SH-SY5Y (cell line): Measurements from ENCODE around the gene RORB.

ENCODE experiments used
- GATA2 ChIP-seq: IDR thresholded peaks from 2 replicates; pipeline ENCODE4 v1.6.1; 2011; ENCODE audit warnings: mild to moderate bottlenecking, low read depth, low read length
- GATA3 ChIP-seq: IDR thresholded peaks from 2 replicates; pipeline ENCODE4 v1.6.1; 2011; ENCODE audit warnings: low read depth, mild to moderate bottlenecking, low read length, moderate library complexity

Gene RORB

DNA sequence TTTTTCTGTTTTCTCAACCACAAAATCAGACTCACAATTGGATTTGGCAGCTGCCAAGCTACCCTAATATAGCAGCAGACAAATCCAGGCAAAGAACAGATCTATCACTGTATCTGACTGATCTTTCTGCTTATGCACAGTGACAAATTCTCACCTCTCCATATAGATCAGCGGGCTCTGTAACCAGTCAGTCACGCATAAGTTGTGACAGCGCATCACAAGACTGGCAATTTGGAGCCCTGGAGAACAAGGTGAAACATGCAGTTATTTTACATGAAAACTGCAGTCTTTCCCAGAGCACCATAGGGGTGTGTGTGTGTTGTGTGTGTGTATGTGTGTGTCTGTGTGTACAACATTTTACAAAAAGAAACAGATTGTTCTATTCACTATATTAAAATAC is 37.7 kb downstream of the RORB start:
- TF ChIP-seq GATA2 = peak; percentile 39
- TF ChIP-seq GATA3 = no peak

DNA sequence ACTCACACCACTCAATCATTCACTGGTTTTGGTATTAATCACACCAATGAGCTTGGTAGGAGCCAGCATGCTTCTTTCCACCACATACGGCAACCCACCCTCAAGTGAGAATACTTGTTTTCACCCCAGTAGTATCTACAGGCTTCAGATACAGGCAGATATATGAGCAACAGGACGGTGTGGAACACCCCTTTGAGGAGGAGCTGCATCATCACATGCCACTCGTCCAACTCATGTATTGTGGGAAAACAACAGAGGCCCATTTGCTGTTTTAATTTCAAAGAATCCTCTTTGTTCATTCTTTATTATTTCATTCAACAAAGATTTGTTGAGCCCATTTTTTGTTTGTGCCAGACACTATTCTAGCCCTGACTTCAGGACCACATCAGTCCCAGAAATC is 46.0 kb downstream of the RORB start:
- TF ChIP-seq GATA3 (no peak), GATA2 (no peak)

DNA sequence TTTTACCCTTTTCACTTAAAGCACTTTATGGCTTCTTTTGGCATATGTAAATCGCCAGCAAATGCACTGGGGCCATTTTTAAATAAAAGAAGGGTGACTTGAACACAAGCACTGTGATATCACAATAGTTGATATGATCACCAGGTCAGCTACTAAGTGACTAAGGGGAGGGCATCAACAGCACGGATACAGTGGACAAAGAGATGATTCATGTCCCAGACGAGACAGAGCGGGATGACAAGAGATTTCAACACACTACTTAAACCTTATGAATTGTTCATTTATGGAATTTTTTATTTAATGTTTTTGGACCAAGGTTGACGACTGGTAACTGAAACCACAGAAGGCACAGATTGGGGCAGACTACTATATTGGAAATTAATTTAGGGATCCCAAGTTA is 54.1 kb downstream of the RORB start:
- TF ChIP-seq GATA2 (no peak), GATA3 (no peak)

DNA sequence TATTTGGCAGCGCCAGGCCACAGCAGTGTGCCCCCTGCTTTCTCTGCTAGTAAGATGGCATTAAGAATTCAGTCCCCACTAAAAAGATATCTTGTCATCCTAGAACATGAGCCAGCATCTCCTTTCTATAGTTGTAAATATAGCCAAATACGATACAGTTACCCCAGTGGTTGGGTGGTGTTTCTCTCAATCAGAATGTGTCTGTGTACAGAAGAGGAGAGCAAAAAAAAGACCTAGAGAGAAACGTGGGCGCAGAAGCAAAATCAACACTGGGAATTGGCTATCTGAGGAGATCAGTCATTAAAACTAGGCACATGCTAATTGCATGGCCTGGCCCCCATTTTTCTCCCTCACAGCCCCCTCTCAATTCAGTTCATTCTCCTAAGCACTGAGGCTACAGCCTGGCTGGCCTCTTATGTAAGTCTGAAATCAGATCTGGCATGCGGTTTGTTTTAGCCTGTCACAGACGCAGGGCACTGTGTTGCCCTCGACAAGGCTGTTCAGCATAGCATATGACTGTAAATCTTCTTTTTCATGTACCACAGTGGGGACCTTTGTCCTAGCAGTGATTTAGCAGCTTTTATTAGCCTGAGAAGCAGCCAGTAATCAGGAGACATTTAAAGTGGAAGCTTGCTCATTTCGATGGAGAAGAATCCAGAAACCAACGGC is 57.8 kb downstream of the RORB start:
- no peak for TF ChIP-seq GATA3
- no peak; the same call in 1 of the 2 replicates for TF ChIP-seq GATA2

DNA sequence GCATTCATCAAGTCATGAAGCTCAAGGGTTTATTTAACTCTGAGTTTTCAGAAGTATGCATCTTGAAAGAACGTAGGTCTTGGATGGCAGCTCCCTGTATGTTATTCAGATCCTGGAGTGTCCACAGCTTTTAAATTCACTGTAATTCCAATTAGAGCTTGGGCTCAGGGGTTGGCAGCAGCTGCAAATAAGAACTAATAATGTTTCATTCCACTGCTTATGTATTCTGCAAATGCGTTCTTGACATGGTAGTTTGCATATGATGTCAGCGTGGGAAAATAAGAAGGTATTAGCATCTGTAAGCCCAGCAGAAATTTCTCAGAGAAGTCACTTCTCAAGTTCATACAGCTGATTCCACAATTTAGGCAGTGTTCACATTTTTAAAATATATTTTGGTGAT is 58.4 kb downstream of the RORB start:
- TF ChIP-seq GATA3 (no peak), GATA2 (no peak)

DNA sequence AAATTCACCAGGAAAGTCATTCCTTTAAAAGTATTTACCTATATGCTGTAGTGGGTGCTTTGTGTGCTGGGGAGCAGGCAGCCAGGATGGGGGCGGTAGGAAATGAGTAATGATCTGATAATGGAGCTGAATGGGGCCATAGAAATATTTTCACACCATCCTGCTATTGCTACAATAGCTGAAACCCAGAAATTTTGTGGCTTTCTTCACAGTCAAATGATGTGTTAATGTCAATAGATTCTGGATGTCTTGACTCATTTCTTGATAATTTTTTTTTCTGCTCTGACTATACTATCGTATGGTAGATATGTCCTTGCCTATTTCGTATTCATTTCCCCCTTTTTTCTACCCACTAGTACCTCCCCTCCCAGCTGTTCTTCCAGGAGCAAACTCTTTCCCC is 59.5 kb downstream of the RORB start:
- TF ChIP-seq GATA2 (no peak), GATA3 (no peak)

DNA sequence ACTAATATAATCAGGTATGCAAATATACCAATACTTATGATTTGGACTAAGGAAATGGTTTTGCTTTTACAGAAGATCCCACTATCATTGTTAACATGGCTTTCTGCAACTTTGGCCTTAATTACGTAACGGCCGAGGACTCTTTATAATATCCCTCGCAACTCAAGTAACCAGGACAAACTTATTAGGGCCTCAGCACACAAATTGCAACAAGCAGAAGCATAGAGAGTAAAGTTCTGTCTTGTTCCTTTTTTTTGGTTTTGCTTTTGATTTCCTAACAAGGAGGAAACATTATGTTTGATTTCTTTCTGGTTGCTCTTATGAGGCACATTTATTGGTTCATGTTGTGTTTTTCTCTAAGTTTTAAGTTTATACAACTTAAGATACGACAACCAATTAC is 60.4 kb downstream of the RORB start:
- no peak for TF ChIP-seq GATA2
- TF ChIP-seq GATA3 = no peak

DNA sequence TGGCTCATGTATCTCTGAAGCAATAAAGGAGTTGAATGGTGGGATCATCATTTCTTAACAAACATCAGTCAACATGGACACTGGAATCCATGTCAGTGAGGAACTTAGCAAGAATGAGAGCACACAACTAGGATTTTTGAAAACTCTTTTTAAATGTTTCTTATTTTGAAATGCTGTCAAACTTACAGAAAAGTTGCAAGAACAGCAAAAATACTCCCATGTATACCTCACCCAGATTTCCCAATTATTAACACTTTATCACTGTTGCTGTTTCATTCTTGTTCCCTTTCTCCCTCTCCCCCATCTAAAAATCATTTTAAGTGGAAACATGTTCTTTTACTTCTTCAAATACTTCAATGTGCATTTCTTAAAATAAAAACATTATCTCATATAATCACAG is 65.5 kb downstream of the RORB start:
- TF ChIP-seq GATA2 (no peak), GATA3 (no peak)

DNA sequence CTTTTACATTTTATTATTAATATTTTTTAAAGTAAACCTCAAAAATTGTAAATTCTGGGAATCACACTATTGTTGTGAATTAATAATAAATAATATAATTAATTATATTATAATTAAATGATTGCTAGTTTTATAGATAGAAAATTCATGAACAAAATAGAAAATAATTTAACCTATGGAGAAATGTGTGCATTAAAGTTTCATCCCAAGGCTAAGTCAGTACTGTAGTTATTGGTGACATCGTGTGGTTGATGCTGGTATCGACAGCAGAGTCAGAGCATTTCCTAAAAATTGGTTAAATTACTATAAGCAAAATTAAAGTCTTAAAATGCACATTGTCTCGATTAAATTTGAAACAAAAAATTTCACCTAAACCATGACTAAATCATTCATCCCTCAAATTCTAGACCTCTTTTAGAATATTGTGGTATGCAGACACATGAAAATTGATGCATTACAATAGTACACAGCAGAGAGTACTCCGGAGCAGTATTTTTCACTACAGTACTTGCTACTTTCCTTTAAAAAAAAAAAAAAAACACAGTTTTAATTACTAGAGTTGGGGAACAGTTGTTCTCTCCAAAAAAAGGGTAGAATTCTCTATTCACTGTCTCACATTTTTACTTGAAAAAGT is 73.9 kb downstream of the RORB start:
- TF ChIP-seq GATA3 (no peak), GATA2 (no peak)

DNA sequence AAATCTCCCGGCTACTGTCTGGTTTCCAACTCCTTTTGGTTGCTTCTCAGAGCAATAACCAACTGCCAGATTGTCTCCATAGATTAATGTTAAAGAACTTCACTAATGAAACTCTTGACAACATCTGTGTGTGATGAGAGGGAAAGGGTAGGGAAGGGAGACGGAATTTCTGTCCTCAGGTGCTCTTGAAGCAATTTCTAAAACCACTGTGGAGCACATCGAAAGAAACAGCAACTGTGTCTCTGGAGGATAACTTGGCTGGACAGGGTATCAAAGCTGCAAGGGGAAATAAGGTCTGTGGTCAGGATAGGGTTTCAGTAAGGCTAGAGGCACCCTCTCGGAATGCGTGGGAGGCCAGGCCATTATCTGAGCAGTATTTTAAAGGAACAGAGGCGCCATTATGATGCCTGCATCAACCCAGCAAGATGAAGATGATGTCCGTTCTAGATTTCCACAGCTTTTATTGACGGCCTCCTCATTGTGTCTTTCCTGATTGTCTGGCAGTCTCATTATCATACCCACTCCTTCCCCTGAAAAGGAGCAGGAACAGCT is 76.6 kb downstream of the RORB start:
- TF ChIP-seq GATA2 (no peak), GATA3 (no peak)

DNA sequence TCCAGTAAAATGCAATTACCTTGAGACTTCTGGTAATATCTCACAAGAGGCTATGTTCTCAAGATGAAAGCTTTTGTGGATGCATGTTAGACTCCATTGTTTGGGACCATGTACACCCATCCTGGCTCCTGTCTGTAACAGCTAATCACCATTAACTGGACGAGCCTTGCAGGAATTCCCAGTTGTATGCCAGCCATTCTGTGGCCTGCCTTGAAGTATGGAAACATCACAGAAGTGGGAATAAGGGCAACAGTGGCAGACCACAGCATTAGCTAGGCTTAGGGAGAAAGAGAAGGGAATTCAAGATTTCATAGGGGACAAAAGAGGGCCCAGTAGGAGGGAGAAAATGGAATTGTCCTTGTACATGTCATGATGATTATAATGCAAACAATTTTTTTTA is 79.0 kb downstream of the RORB start:
- TF ChIP-seq GATA3 (no peak), GATA2 (no peak)

DNA sequence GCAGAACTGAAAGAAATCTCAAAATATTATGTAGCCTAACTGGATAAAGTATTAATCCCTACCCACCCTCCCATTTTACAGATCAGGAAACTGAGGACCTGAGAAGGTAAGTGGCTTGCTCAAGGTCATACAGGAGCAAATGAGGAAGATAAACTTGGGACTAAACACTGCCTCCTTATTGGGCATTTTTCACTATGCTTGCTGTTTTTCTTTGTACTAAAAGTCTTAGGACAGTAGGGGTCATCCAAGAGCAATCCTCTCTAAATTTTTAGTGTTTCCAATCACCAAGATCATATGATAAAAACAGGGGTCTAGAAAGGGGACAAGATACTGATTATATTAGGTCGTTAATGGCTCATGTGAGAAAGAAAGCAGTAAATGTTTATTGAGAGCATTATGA is 80.8 kb downstream of the RORB start:
- no peak for TF ChIP-seq GATA3
- TF ChIP-seq GATA2 = no peak

DNA sequence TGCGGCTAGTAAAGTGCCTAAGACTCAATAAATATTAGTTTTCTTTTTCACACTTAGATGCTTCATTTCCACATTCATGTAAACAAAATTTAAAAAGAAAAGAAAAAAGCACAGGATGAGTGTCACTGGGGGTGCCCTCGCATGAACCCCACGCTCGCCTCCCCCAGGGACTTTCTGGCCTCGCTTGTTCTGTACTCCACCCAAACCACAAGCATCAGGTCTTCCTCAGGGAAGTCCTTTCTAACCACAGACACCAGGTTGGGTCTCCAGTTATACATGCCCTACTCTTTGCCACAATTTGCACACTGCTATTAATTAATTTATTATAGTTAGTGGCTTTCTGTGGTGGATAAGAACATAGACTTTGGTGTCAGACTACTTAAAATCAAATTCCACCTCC is 92.4 kb downstream of the RORB start:
- TF ChIP-seq GATA3 (no peak), GATA2 (no peak)

DNA sequence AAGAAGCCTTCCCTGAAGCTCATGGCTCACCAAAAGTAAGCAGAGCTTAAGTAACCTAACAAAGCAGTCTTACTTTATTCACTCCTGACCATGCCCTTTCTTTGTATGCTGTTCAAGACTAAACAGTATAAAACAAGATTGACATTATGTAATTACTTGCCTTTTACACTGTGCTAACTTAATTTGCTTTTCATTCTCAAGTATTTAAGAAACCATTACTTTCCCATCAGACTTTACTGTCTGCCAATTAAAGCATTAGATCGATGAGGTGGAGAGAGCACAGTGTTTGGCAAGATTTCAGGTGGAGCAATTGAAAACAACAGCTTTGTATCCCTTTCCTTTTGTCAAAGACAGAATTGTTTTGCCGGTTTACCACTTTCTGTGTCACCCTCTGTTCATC is 98.2 kb downstream of the RORB start:
- no peak for TF ChIP-seq GATA3
- TF ChIP-seq GATA2 = no peak

DNA sequence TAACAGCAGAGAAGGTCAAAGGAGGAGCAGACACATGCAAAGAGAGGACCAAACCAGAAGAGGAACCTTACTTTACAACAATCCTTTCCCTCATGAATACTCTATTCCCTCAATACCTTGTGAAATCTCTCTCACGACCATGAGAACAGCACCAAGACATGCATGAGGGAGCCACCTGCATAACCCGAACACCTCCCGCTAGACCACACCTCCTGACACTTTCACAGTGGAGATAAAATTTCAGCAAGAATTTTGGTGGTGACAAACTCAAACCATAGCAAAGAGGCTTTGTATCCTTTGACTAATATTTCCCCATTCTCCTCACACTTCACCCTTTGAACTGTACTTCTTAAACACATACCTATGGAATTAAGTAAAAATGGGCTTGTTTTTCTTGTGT is 101.7 kb downstream of the RORB start:
- TF ChIP-seq GATA2 (no peak), GATA3 (no peak)
